ENCODE data around the gene INTS3. TPM values are rescaled to one million over a fixed set of nuclear protein-coding genes. Genes with fewer than 3 reads are reported as not detected.
"Not testable (repeated sequence)": the region's sequence is repeated elsewhere in the genome, so short reads cannot be mapped to it uniquely, and the experiment has no call there.

The INTS3 gene
- total RNA-seq, 1 donor from 2014 or later = 34.3 TPM

DNA sequence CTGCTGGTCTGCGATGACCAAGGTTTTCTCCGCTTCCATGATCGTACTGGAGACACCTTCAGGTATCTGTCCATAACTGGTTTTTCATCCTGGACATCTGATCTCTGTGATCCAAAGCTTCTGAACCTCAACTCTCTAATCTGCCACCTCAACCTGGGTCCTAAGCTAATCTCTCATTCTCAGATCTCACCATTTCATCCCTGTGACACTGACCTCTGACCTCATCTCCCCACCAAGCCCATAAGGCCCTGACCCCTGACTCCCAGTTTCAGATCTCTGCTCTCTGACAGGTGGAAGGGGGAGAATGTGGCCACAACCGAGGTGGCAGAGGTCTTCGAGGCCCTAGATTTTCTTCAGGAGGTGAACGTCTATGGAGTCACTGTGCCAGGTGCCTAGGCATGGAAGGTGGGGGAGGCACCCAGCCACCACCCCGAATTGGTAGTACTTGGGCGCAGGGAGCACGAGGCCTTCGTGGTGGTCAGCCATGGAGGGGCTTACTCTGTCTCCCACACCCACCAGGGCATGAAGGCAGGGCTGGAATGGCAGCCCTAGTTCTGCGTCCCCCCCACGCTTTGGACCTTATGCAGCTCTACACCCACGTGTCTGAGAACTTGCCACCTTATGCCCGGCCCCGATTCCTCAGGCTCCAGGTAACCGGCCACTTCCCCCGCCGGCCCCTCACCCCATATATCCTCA lies 51.1 kb downstream of the INTS3 start:
- no peaks in the 10 kb centered on the region for H3K9me3 ChIP-seq (replicated peaks)
- H3K27me3 ChIP-seq (ENCODE audit: low read depth) = no peaks in the 10 kb centered on the region
- H3K36me3 ChIP-seq = no peaks in the 10 kb centered on the region
- H3K27ac ChIP-seq (replicated peaks) = no peak overlapping the region
- no peak for DNase-seq
- intact Hi-C loops (cut with micrococcal nuclease) = no loop called here
- TF ChIP-seq, protein P1, sequence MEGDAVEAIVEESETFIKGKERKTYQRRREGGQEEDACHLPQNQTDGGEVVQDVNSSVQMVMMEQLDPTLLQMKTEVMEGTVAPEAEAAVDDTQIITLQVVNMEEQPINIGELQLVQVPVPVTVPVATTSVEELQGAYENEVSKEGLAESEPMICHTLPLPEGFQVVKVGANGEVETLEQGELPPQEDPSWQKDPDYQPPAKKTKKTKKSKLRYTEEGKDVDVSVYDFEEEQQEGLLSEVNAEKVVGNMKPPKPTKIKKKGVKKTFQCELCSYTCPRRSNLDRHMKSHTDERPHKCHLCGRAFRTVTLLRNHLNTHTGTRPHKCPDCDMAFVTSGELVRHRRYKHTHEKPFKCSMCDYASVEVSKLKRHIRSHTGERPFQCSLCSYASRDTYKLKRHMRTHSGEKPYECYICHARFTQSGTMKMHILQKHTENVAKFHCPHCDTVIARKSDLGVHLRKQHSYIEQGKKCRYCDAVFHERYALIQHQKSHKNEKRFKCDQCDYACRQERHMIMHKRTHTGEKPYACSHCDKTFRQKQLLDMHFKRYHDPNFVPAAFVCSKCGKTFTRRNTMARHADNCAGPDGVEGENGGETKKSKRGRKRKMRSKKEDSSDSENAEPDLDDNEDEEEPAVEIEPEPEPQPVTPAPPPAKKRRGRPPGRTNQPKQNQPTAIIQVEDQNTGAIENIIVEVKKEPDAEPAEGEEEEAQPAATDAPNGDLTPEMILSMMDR (IDR thresholded peaks at IDR 0.05; ENCODE audit: borderline replicate concordance) = no peak
- no peak overlapping the region for H3K4me3 ChIP-seq
- H3K4me1 ChIP-seq = peaks cover 67% of the 10 kb centered on the region

DNA sequence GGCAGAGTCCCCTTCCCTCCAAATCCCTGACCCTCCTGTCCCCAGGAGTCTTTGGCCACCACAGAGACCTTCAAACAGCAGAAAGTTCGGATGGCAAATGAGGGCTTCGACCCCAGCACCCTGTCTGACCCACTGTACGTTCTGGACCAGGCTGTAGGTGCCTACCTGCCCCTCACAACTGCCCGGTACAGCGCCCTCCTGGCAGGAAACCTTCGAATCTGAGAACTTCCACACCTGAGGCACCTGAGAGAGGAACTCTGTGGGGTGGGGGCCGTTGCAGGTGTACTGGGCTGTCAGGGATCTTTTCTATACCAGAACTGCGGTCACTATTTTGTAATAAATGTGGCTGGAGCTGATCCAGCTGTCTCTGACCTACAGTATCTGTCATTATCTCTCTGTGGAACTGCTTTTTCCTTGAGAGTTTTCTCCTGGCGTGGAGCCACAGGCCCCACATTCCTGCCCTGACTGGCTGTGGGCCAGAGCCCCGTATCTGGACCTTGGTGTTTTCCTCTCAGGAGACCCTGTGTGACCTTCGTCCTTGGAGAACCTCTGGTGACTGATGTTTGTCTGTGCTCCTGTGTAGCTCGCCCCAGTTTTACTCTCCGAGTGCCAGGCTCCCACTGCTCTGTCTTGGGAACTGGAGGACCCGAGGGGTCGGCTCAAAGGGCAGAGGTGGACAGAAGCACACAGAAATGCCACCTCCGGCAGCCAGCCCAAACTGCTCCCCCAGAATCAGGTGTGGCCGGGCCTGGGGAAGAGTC lies 52.1 kb downstream of the INTS3 start:
- Histone ChIP-seq H3K4me3 (no peak overlapping the region), H3K36me3 (no peaks in the 10 kb centered on the region), H3K27ac (replicated peaks) (peak overlapping the region; percentile 15), H3K9me3 (replicated peaks) (no peaks in the 10 kb centered on the region), H3K4me1 (peaks cover 60% of the 10 kb centered on the region), H3K27me3 (ENCODE audit: low read depth) (no peaks in the 10 kb centered on the region)
- no peak for DNase-seq
- intact Hi-C loops (cut with micrococcal nuclease) = no loop called here
- TF ChIP-seq, protein P1 (IDR thresholded peaks at IDR 0.05; ENCODE audit: borderline replicate concordance) = no peak

DNA sequence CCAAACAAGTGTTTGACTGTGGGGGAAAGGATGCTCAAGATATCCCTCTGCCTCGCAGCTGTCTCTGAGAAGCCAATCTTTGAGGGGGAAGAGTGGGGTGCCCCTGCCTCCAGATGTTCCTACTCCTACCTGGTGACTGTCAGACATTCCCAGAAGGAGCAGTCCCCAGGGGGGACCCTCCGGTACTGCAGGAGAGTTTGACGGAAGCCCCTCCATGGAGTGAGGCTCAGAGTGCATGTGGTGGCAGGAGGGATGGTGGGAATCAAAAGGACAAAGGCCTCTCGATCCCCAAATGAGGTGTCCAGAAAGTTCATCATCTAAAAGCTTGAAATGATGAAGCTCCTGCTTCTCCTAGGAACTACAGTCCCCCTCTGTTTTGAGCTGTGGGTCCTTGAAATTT lies 52.7 kb downstream of the INTS3 start:
- Histone ChIP-seq H3K4me1 (peaks cover 54% of the 10 kb centered on the region), H3K27me3 (ENCODE audit: low read depth) (no peaks in the 10 kb centered on the region), H3K27ac (replicated peaks) (peak overlapping the region; percentile 15), H3K9me3 (replicated peaks) (no peaks in the 10 kb centered on the region), H3K4me3 (no peak overlapping the region), H3K36me3 (no peaks in the 10 kb centered on the region)
- TF ChIP-seq, protein P1 (IDR thresholded peaks at IDR 0.05; ENCODE audit: borderline replicate concordance) = no peak
- intact Hi-C loops (cut with micrococcal nuclease) = no loop called here
- no peak for DNase-seq

DNA sequence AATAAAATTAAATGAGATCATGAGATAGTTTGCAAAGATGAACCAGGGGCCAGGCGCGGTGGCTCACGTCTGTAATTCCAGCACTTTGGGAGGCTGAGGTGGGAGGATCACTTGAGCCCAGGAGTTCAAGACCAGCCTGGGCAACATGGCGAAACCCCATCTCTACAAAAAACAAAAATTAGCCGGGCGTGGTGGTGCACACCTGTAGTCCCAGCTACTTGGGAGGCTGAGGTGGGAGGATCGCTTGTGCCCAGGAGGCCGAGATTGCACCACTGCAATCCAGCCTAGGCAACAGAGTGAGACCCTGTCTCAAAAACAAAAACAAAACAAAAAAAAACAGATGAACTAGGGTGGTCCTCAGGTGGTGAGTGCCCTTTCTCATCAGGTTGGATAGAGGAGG lies 54.8 kb downstream of the INTS3 start:
- H3K27ac ChIP-seq (replicated peaks) = peak overlapping the region; percentile 99
- H3K27me3 ChIP-seq (ENCODE audit: low read depth); H3K9me3 ChIP-seq (replicated peaks); intact Hi-C loops (cut with micrococcal nuclease); H3K36me3 ChIP-seq; DNase-seq: not testable (repeated sequence)
- H3K4me3 ChIP-seq = peak overlapping the region; percentile 83
- H3K4me1 ChIP-seq = peaks cover 33% of the 10 kb centered on the region

DNA sequence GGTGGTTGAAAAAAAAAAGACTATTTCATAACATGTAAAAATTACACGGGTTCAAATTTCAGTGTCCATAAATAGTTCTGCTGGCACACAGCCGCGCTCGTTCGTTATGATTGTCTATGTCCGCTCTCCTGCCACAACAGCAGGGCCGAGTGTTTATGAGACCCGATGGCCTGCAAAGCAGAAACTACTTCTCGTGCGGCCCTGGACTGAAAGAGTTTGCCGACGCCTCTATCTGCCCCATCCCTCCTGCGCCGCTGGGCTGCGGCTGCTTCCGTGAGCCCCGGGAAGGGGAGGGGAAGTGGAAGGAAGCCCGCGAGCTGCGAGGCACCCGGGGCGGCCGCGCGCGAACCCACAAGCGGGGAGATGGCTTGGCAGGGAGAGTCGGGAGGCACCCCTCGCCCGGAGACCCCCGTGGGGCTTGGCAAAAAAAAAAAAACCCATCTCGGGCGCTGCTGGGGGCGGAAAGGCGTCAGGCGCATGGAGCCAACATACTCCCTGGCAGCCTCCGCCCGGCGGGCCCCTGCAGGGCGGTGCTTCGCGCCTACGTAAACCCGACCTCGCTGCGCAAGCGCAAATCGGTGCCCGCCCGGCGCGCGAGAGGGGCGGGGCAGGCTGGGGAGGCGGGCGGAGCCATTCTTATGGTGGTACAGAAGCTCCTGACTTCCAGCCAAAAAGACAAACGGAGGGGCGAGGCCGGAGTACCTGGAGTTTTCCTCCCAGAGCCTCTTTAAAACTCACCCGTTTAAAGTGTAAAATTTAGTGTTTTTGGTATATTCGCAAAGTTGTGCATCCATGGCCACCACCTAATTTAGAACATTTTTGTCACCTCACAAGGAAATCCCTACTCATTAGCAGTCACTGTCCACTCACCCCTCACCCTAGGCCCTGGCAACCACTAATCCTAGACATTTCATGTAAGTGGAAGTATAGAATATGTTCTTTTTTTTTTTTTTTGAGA lies 55.7 kb downstream of the INTS3 start:
- peak; percentile 90 for DNase-seq
- TF ChIP-seq, protein P1 (IDR thresholded peaks at IDR 0.05; ENCODE audit: borderline replicate concordance) = peak; percentile 38
- intact Hi-C loops (cut with micrococcal nuclease) = no loop called here
- peak overlapping the region; percentile 83 for H3K4me3 ChIP-seq
- H3K4me1 ChIP-seq = peaks cover 25% of the 10 kb centered on the region
- H3K36me3 ChIP-seq = no peaks in the 10 kb centered on the region
- no peaks in the 10 kb centered on the region for H3K27me3 ChIP-seq (ENCODE audit: low read depth)
- H3K27ac ChIP-seq (replicated peaks) = peak overlapping the region; percentile 99
- no peaks in the 10 kb centered on the region for H3K9me3 ChIP-seq (replicated peaks)
